Panc1 (cell line): Measurements from ENCODE around the gene MOB2. TPM values are rescaled to one million over a fixed set of nuclear protein-coding genes. Genes with fewer than 3 reads are reported as not detected.

Experiments
- ATAC-seq: fragments of 200-7000 bp; cut with Tn5 transposase; 2 replicates; pipeline ENCODE4 v1.9.1; 2020; ENCODE audit warnings: mild to moderate bottlenecking, moderate library complexity
- BruUV-seq: library from RNA; stranded (reverse); fragments of 400-500 nt; replicated peaks from 2 replicates; lab custom pipeline; 2021; lab: Mats Ljungman, UMichigan
- CTCF ChIA-PET: fragments of 300-600 bp; sonication (Branson Sonifier 250); formaldehyde crosslinking; loops from one replicate; lab custom pipeline; 2022; ENCODE audit warnings: antibody characterized with exemption; lab: Charles Lee
- POLR2A ChIA-PET: fragments of 300-600 bp; sonication (Branson Sonifier 250); formaldehyde crosslinking; loops from one replicate; lab custom pipeline; 2022; ENCODE audit warnings: antibody characterized with exemption; lab: Charles Lee
- DNase-seq: peaks from one replicate; pipeline ENCODE4 v3.0.0-alpha.2; 2010; ENCODE audit warnings: low read depth, low spot score
- H3K27ac ChIP-seq: 2 replicates; pipeline ENCODE4 v1.5.1; 2011; ENCODE audit warnings: mild to moderate bottlenecking, low read length, inconsistent platforms
- H3K27me3 ChIP-seq: fragments of 200-500 bp; sonication (Bioruptor generic); 2 replicates; pipeline ENCODE4 v1.6.0; 2014; ENCODE audit warnings: low read length, inconsistent platforms; ENCODE audit not compliant: control insufficient read depth, insufficient read depth
- H3K36me3 ChIP-seq: fragments of 200-500 bp; sonication (Bioruptor generic); 2 replicates; pipeline ENCODE4 v1.5.1; 2014; ENCODE audit warnings: inconsistent platforms, mild to moderate bottlenecking, low read length, moderate library complexity; ENCODE audit not compliant: control insufficient read depth, insufficient read depth
- H3K4me1 ChIP-seq: 2 replicates; pipeline ENCODE4 v1.5.1; 2011; ENCODE audit warnings: inconsistent platforms, mild to moderate bottlenecking, low read length, moderate library complexity; ENCODE audit not compliant: control insufficient read depth, insufficient read depth
- H3K4me3 ChIP-seq, 2 experiments: 2 replicates each; pipeline ENCODE4 v1.5.1; 2011 to 2012; ENCODE audit warnings: low read depth in 2 of 2, low read length in 2 of 2, mild to moderate bottlenecking in 2 of 2, inconsistent platforms in 1 of 2, moderate library complexity in 1 of 2
- H3K9me3 ChIP-seq: fragments of 200-500 bp; sonication (Bioruptor generic); 2 replicates; pipeline ENCODE4 v1.5.1; 2014; ENCODE audit warnings: low read depth, mild to moderate bottlenecking, inconsistent platforms, low read length, moderate library complexity; ENCODE audit not compliant: control insufficient read depth, insufficient read depth
- POLR2AphosphoS5 ChIP-seq: IDR thresholded peaks from 2 replicates; pipeline ENCODE4 v1.6.1; 2012; ENCODE audit warnings: mild to moderate bottlenecking, low read depth, low read length, moderate library complexity
- SIN3A ChIP-seq: IDR thresholded peaks from 2 replicates; pipeline ENCODE4 v1.6.1; 2012; ENCODE audit warnings: low read depth, mild to moderate bottlenecking, low read length, moderate library complexity, borderline replicate concordance; ENCODE audit not compliant: insufficient read depth
- TCF7L2 ChIP-seq: IDR thresholded peaks from 2 replicates; pipeline ENCODE4 v1.6.1; 2011; ENCODE audit warnings: mild to moderate bottlenecking, low read depth, low read length, inconsistent platforms
- in situ Hi-C: cut with HindIII; loops from 2 replicates; pipeline ENCODE4 v1.10.0; 2016; ENCODE audit warnings: low sequenced_read_pairs, low pct_unique_long_range_greater_than_20kb
- intact Hi-C: fragments of 100-400 bp; cut with micrococcal nuclease; formaldehyde crosslinking; loops from one replicate; pipeline ENCODE4 v1.10.0; 2022; ENCODE audit not compliant: unreplicated experiment
- total RNA-seq: library from RNA; stranded (reverse); gene quantifications from one replicate; pipeline ENCODE4 v1.2.1, GENCODE V29; 2021; ENCODE audit not compliant: unreplicated experiment
- TF ChIP-seq, protein P1 (sequence below): fragments of 450-650 bp; IDR thresholded peaks from 2 replicates; pipeline ENCODE4 v1.5.1; 2017; ENCODE audit warnings: mild to moderate bottlenecking
- TF ChIP-seq, protein P2 (sequence below), 2 experiments: IDR thresholded peaks; 2 replicates each; pipeline ENCODE4 v1.6.1; 2011 to 2012; ENCODE audit warnings: low read depth in 2 of 2, control low read depth in 1 of 2, low read length in 1 of 2, mild to moderate bottlenecking in 1 of 2, moderate library complexity in 1 of 2; ENCODE audit not compliant: insufficient read depth in 1 of 2

Gene MOB2
- total RNA-seq, 1 experiment from 2014 or later = 51.2 TPM

GRCh38 chr11:1534171-1534570 lies 47.6 kb upstream of the MOB2 start:
- Histone ChIP-seq H3K27ac (no peak overlapping the region), H3K9me3 (no peaks in the 10 kb centered on the region), H3K4me1 (peaks cover 4% of the 10 kb centered on the region), H3K4me3 (no peak overlapping the region), H3K36me3 (no peaks in the 10 kb centered on the region), H3K27me3 (peaks cover 6% of the 10 kb centered on the region)
- intact Hi-C loops = no loop called here
- BruUV-seq = no TSS peak
- CTCF ChIA-PET = no interaction called here
- TF ChIP-seq TCF7L2 (no peak), SIN3A (no peak), POLR2AphosphoS5 (no peak)
- TF ChIP-seq, protein P1, sequence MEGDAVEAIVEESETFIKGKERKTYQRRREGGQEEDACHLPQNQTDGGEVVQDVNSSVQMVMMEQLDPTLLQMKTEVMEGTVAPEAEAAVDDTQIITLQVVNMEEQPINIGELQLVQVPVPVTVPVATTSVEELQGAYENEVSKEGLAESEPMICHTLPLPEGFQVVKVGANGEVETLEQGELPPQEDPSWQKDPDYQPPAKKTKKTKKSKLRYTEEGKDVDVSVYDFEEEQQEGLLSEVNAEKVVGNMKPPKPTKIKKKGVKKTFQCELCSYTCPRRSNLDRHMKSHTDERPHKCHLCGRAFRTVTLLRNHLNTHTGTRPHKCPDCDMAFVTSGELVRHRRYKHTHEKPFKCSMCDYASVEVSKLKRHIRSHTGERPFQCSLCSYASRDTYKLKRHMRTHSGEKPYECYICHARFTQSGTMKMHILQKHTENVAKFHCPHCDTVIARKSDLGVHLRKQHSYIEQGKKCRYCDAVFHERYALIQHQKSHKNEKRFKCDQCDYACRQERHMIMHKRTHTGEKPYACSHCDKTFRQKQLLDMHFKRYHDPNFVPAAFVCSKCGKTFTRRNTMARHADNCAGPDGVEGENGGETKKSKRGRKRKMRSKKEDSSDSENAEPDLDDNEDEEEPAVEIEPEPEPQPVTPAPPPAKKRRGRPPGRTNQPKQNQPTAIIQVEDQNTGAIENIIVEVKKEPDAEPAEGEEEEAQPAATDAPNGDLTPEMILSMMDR = no peak
- TF ChIP-seq, protein P2, sequence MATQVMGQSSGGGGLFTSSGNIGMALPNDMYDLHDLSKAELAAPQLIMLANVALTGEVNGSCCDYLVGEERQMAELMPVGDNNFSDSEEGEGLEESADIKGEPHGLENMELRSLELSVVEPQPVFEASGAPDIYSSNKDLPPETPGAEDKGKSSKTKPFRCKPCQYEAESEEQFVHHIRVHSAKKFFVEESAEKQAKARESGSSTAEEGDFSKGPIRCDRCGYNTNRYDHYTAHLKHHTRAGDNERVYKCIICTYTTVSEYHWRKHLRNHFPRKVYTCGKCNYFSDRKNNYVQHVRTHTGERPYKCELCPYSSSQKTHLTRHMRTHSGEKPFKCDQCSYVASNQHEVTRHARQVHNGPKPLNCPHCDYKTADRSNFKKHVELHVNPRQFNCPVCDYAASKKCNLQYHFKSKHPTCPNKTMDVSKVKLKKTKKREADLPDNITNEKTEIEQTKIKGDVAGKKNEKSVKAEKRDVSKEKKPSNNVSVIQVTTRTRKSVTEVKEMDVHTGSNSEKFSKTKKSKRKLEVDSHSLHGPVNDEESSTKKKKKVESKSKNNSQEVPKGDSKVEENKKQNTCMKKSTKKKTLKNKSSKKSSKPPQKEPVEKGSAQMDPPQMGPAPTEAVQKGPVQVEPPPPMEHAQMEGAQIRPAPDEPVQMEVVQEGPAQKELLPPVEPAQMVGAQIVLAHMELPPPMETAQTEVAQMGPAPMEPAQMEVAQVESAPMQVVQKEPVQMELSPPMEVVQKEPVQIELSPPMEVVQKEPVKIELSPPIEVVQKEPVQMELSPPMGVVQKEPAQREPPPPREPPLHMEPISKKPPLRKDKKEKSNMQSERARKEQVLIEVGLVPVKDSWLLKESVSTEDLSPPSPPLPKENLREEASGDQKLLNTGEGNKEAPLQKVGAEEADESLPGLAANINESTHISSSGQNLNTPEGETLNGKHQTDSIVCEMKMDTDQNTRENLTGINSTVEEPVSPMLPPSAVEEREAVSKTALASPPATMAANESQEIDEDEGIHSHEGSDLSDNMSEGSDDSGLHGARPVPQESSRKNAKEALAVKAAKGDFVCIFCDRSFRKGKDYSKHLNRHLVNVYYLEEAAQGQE (IDR thresholded peaks at IDR 0.05; ENCODE audit: insufficient read depth in 1 of 2, low read depth in 2 of 2, low read length in 1 of 2) = no peak
- DNase-seq (no peak), ATAC-seq (no peak)
- POLR2A ChIA-PET = no interaction called here
- in situ Hi-C loops = no loop called here

- TF ChIP-seq, protein P2 (IDR thresholded peaks at IDR 0.05; ENCODE audit: insufficient read depth in 1 of 2, low read depth in 2 of 2, low read length in 1 of 2) = no peak
- no peak for TF ChIP-seq SIN3A
- TF ChIP-seq, protein P1 = no peak
- TF ChIP-seq POLR2AphosphoS5 = no peak
- no peak for TF ChIP-seq TCF7L2
- no peaks in the 10 kb centered on the region for H3K9me3 ChIP-seq
- ChIA-PET POLR2A (no interaction called here), CTCF (no interaction called here)
- H3K4me1 ChIP-seq = peaks cover 4% of the 10 kb centered on the region
- in situ Hi-C loops = no loop called here
- H3K4me3 ChIP-seq = no peak overlapping the region
- no TSS peak for BruUV-seq
- H3K36me3 ChIP-seq = no peaks in the 10 kb centered on the region
- H3K27ac ChIP-seq = no peak overlapping the region
- intact Hi-C loops = no loop called here
- ATAC-seq = no peak
- H3K27me3 ChIP-seq = peaks cover 4% of the 10 kb centered on the region; the same call in 1 of the 2 replicates
- DNase-seq = no peak
Observed at GRCh38 chr11:1533342-1533725, 46.8 kb upstream of the MOB2 start.
